Adipose tissue (tissue), 3 donors: ENCODE results near the gene CEP120. TPM values are rescaled to one million over a fixed set of nuclear protein-coding genes. Genes with fewer than 3 reads are reported as not detected.
A peak's percentile ranks its signal among the peaks of the same experiment; 100 is the strongest.
"Not testable (repeated sequence)": the region's sequence is repeated elsewhere in the genome, so short reads cannot be mapped to it uniquely, and the experiment has no call there.

Experiments
- H3K27ac ChIP-seq: one replicate; pipeline ENCODE4 v1.5.1; 2013; ENCODE audit warnings: low read depth, low read length
- WGBS, 3 donors: extraction: QIAGEN DNeasy Blood & Tissue Kit; methylation state at CpG; one replicate each; pipeline ENCODE4 v1.1.7; 2013; 5-methylcytosine and 5-hydroxymethylcytosine counted together
- polyA plus RNA-seq, 3 donors: library from polyadenylated mRNA; stranded (reverse); fragments of 200-250 nt; gene quantifications; one replicate each; pipeline ENCODE4 v1.2.3, GENCODE V29; 2013
- donor health status: healthy with polysubstance abuse.
- donor health status: Bipolar disorder and iron deficiency.
- donor health status: healthy.

The CEP120 gene
- polyA plus RNA-seq, 3 donors: 3.9 to 10.0 (median 4.5) TPM

GRCh38 chr5:123441408-123441807 is 18.2 kb upstream of the CEP120 start:
- 93 to 96% (median 94%) methylated on average over 1 of the region's 1 CpG for WGBS, 3 donors
- H3K27ac ChIP-seq: no peak overlapping the region

DNA sequence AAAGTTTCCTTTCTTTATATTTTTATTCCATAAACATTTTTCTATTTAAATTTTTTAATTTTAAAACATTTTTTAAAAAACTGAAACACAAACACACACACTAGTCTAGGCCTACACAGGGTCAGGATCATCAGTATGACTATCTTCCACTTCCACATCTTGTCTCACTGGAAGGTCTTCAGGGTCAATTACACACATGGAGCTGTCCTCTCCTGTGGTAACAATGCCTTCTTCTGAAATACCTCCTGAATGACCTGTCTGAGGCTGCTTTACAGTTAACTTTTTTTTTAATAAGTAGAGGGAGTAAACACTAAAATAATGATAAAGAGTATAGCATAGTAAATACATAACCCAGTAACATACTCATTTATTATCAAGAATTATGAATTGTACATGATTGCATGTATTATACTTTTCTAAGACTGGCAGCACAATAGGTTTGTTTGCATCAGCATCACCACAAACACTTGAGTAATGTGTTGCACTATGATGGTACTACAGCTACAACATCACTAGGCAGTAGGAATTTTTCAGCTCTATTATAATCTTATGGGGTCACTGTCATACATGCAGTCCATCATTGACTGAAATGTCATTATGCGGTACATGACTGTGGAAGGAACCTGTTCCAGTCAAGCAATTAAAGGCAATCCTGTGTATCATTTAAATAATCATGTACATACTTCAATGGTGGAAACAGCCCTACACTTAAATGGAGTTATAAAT is 17.4 kb upstream of the CEP120 start:
- WGBS, 3 donors: 96 to 100% (median 100%) methylated on average over 1 of the region's 1 CpG
- H3K27ac ChIP-seq: no peak overlapping the region

DNA sequence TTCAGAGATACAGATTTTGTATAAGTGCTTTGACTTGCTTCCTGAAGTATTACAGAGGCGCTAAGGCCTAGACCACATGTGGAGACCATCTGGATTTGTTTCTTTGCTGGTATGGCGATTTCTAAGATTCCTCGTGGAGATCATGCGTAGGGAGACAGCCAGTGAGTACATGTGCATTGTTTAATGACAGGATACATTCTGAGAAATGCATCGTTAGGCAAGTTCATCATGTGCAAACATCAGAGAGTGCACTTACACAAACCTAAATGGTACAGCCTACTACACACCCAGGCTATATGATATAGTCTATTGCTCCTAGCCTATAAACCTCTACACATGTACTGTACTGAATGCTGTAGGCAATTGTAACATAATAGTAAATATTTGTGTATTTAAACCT is 16.5 kb upstream of the CEP120 start:
- no peak overlapping the region for H3K27ac ChIP-seq
- WGBS, 3 donors: 92 to 96% (median 95%) methylated on average over 5 of the region's 5 CpGs

- 54 to 75% (median 70%) methylated on average over 5 of the region's 5 CpGs for WGBS, 3 donors
- no peak overlapping the region for H3K27ac ChIP-seq
Observed at GRCh38 chr5:123438902-123439301, 15.7 kb upstream of the CEP120 start.

DNA sequence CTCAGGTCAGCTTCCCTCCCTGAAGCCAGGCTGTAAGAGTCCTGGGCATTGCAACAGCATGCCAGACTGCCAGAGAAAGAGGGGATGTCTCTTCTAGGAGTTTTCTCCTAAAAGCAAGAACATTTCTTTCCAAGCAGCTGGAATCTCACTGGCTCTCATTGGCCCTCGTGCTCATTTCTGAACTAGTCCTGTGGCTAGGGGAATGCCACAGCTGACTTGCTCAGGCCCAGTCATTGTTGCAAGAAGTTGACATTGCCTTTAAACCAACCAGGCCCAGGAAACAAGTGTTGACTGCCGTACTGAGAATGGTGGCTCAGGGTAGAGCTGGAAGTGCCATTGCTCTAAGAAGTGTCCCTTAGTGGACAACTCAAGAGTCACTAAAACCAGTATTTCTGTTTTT is 15.0 kb upstream of the CEP120 start:
- H3K27ac ChIP-seq: no peak overlapping the region
- WGBS, 3 donors: 50 to 71% (median 62%) methylated on average over 2 of the region's 2 CpGs

GRCh38 chr5:123436201-123436600 is 13.0 kb upstream of the CEP120 start:
- H3K27ac ChIP-seq: no peak overlapping the region
- 89 to 97% (median 96%) methylated on average over 1 of the region's 1 CpG for WGBS, 3 donors

GRCh38 chr5:123434796-123435195 is 11.6 kb upstream of the CEP120 start:
- H3K27ac ChIP-seq: no peak overlapping the region
- 67 to 94% (median 73%) methylated on average over 1 of the region's 1 CpG for WGBS, 3 donors

DNA sequence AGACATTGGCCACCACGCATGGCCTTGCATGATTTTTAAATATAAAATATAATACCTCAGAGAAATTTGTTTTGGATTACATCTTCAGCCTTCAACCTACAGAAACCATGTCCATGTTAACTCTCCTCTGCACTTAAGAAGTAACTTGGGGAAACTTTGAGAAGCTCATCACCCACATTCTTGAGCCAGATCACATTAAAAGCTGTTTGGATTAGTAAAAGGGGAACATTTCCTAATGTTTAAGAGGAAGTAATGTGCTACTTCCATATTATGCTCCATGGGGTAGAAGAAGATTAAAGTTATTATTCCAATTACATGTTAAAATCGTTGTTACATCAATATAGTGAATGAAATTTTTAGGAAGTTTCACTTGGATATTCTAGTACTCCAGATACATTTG is 10.4 kb upstream of the CEP120 start:
- H3K27ac ChIP-seq: no peak overlapping the region
- 77 to 93% (median 78%) methylated on average over 2 of the region's 2 CpGs for WGBS, 3 donors

- not testable (repeated sequence) for H3K27ac ChIP-seq
- 90 to 94% (median 94%) methylated on average over 22 to 32 of the region's 32 CpGs for WGBS, 3 donors
Observed at GRCh38 chr5:123430441-123430840, 7.2 kb upstream of the CEP120 start.

DNA sequence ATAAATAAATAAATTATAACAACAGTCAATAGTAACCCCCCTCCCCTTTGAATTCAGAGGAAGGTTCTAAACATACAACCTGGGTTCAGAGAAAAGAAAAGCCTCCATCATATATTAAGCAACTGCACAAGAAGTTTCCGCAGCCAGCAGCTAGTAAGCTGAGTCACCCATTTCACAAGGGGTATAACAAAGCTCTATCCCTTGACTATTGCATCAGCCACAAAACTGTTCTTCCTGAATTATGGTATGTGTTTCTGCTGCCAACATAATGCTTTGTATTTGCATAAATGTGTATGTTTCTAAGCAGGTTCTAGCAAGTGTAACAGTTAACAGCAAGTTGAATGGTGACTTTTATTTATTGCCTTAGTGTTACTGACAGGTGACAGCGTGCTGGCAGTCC is 6.8 kb upstream of the CEP120 start:
- H3K27ac ChIP-seq: no peak overlapping the region
- WGBS, 3 donors: 61 to 91% (median 67%) methylated on average over 2 of the region's 2 CpGs

DNA sequence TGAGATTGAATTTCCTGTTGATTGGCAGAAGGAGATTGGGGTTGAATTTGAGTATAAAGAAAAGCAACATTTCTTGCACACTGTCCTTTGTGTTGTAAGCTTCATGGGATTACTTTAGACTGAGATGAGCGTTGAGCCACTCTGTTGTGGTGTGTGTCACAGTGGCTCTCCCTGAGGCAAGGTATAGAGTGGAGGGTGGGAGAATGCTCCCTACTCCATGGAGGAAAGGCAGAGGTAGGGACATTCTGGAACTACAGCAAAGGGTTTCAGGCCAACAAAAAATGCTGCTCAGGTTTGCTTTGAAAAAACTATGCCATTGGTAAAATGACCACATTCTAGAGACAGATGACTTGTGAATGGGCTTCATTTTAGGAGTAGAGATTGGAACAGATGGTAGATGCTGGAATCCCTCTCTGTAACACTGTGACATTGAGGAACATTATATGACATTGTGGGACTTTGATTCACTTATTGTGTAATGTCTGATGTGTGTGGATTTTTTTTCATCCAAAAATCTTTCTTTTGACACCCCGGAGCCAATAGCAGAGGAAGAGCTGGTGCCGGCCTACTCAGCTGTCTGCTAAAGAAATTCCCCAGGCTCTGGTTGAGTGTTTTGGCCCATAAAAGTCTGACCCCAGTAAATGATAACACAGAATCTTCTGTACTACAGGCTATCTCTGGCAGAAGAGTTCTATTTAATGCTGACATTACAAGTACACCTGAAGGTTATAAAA is 6.2 kb upstream of the CEP120 start:
- 49 to 61% (median 59%) methylated on average over 3 of the region's 3 CpGs for WGBS, 3 donors
- no peak overlapping the region for H3K27ac ChIP-seq

DNA sequence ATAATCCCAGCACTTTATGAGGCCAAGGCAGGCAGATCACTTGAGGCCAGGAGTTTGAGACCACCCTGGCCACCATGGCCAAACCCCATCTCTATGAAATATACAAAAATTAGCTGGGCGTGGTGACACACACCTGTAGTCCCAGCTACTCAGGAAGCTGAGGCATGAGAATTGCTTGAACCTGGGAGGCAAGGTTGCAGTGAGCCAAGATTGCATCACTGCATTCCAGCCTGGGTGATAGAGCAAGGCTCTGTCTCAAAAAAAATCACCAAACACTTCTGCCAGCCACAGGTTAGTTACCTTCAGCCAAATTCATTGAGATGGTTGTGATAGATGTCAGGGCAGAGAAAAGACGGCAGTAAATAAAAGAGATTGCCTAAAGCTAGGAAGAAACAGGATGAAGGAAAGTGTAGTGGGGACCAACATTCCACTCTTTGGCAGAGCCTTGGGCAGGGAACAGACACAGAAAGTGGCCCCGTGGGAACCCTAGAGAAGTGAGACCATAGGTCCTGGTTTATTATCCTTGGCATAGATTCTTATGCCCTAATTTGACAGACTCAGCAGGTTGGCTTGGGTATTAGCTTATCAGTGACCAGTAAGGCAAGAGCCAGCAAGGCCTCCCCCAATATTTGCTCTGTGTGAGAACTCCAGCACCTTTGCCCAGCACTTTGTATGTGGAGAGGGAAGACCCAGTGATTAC is 5.5 kb upstream of the CEP120 start:
- H3K27ac ChIP-seq: no peak overlapping the region
- 49 to 88% (median 84%) methylated on average over 3 of the region's 3 CpGs for WGBS, 3 donors

- H3K27ac ChIP-seq: no peak overlapping the region
- WGBS, 3 donors: 92 to 95% (median 94%) methylated on average over 2 of the region's 2 CpGs
Observed at GRCh38 chr5:123427281-123427680, 4.1 kb upstream of the CEP120 start.

- WGBS, 3 donors: 64 to 95% (median 82%) methylated on average over 4 of the region's 4 CpGs
- H3K27ac ChIP-seq: no peak overlapping the region
Observed at GRCh38 chr5:123425431-123425830, 2.2 kb upstream of the CEP120 start.

GRCh38 chr5:123422433-123423277 is 548 bp downstream of the CEP120 start:
- WGBS, 3 donors: 0 to 1% (median 0%) methylated on average over 36 to 45 of the region's 45 CpGs
- H3K27ac ChIP-seq: peak overlapping the region; percentile 23

DNA sequence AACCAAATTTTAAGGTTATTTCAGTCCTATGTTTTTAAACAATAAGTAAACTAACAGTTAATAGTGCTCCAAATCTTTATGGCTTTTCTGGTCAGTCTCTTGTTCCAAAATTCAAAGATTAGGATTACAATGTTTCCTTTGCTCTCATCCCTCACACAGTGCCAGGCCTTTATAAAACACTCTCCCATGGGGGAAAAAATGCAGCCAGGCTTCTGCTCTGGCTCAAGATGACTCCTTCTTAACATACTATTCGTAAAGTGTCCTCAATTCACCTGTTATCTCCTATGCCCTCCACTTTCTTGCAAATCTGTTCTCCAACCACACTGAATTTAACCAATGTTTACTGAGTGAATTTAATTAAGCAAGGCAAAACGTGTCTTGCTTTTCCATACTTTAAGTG is 1.4 kb downstream of the CEP120 start:
- no peak overlapping the region for H3K27ac ChIP-seq
- WGBS, 3 donors: 5 to 34% (median 10%) methylated on average over 2 of the region's 2 CpGs

- no peak overlapping the region for H3K27ac ChIP-seq
Observed at GRCh38 chr5:123414974-123415373, 8.2 kb downstream of the CEP120 start.

GRCh38 chr5:123412206-123412605 is 11.0 kb downstream of the CEP120 start:
- 87 to 95% (median 90%) methylated on average over 3 of the region's 3 CpGs for WGBS, 3 donors
- no peak overlapping the region for H3K27ac ChIP-seq

DNA sequence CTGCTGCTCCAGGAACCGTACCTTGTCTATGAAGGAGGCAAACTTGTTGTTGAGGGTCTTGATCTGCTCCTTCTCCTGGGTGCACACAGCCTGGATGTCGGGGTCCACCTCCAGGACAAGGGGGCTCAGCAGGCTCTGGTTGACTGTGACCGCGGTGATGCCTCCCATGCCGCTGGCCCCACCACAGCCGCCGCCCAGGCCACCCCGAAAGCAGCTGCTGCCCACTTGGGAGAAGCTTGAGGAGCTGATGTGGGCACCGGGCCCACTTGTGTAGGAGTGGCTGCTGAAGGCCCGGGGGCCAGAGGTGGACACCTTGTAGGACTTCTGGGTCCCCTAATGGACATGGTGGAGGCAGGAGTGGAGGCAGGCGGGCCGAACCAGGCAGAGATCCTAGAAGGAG is 21.2 kb downstream of the CEP120 start:
- not testable (repeated sequence) for H3K27ac ChIP-seq
- 83 to 92% (median 91%) methylated on average over 12 of the region's 12 CpGs for WGBS, 3 donors
